Osteocyte (in vitro differentiated cells): ENCODE measurements around the gene TMEM150A. TPM values are rescaled to one million over a fixed set of nuclear protein-coding genes. Genes with fewer than 3 reads are reported as not detected.

Experiments used
- DNase-seq: peaks from one replicate; pipeline ENCODE4 v3.0.0; 2021; ENCODE audit warnings: mixed read lengths; ENCODE audit not compliant: unreplicated experiment; ENCODE audit errors: extremely low spot score
- H3K27ac Mint-ChIP-seq: one replicate; pipeline ENCODE4 v1.8.0; 2021; ENCODE audit warnings: mild to moderate bottlenecking, mixed read lengths; ENCODE audit not compliant: unreplicated experiment
- H3K27me3 Mint-ChIP-seq: one replicate; pipeline ENCODE4 v1.8.0; 2021; ENCODE audit warnings: mixed read lengths; ENCODE audit not compliant: unreplicated experiment
- H3K36me3 Mint-ChIP-seq: one replicate; pipeline ENCODE4 v1.8.0; 2021; ENCODE audit warnings: mixed read lengths; ENCODE audit not compliant: unreplicated experiment
- H3K4me1 Mint-ChIP-seq: one replicate; pipeline ENCODE4 v1.8.0; 2021; ENCODE audit warnings: mixed read lengths; ENCODE audit not compliant: unreplicated experiment
- H3K4me3 Mint-ChIP-seq: one replicate; pipeline ENCODE4 v1.8.0; 2021; ENCODE audit warnings: mild to moderate bottlenecking, moderate library complexity, mixed read lengths; ENCODE audit not compliant: unreplicated experiment
- H3K9me3 Mint-ChIP-seq: one replicate; pipeline ENCODE4 v1.8.0; 2021; ENCODE audit warnings: mixed read lengths; ENCODE audit not compliant: unreplicated experiment
- CTCF ChIP-seq: fragments of 200-600 bp; sonication (generic); IDR thresholded peaks from 2 replicates; pipeline ENCODE4 v1.5.0; 2021; ENCODE audit warnings: antibody characterized with exemption, mild to moderate bottlenecking, moderate library complexity
- long read RNA-seq: library from polyadenylated mRNA; unstranded; transcript quantifications from one replicate; pipeline ENCODE4 v2.0.0, GENCODE V29; 2021
- total RNA-seq: library from RNA; stranded (reverse); gene quantifications from 2 replicates; pipeline ENCODE4 v1.2.1, GENCODE V29; 2021

TMEM150A gene, protein sequence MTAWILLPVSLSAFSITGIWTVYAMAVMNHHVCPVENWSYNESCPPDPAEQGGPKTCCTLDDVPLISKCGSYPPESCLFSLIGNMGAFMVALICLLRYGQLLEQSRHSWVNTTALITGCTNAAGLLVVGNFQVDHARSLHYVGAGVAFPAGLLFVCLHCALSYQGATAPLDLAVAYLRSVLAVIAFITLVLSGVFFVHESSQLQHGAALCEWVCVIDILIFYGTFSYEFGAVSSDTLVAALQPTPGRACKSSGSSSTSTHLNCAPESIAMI
- total RNA-seq, result 18.2 and 20.8 TPM in 2 replicates
- long read RNA-seq, partial matches to known transcripts, result 0 of 3 reads
- long read RNA-seq, other reads (novel, unspliced or antisense), result 0 of 3 reads

DNA sequence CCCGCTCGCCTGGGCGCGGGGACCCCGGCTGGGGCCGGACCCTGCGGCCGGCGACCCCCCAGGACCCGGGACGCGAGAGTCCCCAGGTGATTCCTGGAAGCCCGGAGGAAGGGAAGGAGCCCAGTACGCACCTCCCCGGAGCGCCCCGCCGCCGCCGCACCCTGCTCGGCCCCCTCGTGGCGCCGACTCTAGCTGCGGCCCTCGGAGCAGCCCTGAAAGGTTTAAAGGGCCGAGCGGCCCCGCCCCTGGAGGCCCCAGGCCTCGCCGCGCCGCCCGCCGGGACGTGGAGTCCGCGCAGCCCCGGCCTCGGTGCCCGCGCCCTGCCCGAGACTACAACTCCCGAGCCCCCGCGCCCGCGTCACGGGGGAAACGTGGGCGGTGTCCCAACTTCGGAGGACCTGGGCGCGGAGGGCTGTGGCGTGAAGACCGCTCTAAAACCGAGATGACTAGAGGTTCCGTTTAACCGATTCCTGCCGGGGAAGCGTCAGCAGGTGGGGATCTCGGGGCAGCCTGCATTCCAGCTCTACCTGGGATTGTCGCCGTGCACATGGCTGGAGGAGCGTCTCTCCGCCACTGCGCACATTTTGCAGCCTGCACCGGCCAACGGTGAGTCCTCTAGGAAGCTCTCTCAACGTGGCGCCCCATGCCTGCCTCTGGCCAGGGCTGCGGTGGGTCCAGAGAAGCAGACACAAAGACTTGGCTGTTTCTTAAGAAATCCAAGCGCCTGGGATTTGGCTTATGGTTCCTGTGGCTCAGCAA lies at the start of gene TMEM150A:
TSS of gene TMEM150A (minus strand) at position 223 of the 759 bp plus-strand sequence. CDS start 750 bp downstream, outside the sequence.
- Mint-ChIP-seq H3K4me3 (peak within 1 kb of the TSS; percentile 84), H3K27ac (peak within 1 kb of the TSS; percentile 91), H3K36me3 (peaks cover 8% of the 10 kb centered on the region), H3K4me1 (peaks cover 42% of the 10 kb centered on the region), H3K9me3 (no peaks in the 10 kb centered on the region), H3K27me3 (no peaks in the 10 kb centered on the region)
- peak; percentile 96 for DNase-seq
- peak; percentile 46 for TF ChIP-seq CTCF

GRCh38 chr2:85652056-85652455 lies 49.6 kb upstream of the TMEM150A start:
- Mint-ChIP-seq H3K36me3 (peaks cover 43% of the 10 kb centered on the region), H3K27ac (no peak overlapping the region), H3K4me1 (peaks cover 29% of the 10 kb centered on the region), H3K9me3 (no peaks in the 10 kb centered on the region), H3K4me3 (no peak overlapping the region), H3K27me3 (no peaks in the 10 kb centered on the region)
- no peak for DNase-seq
- TF ChIP-seq CTCF, result no peak

GRCh38 chr2:85651097-85651496 lies 48.6 kb upstream of the TMEM150A start:
- Mint-ChIP-seq H3K27me3 (no peaks in the 10 kb centered on the region), H3K4me3 (no peak overlapping the region), H3K9me3 (no peaks in the 10 kb centered on the region), H3K36me3 (peaks cover 47% of the 10 kb centered on the region), H3K4me1 (peaks cover 26% of the 10 kb centered on the region), H3K27ac (no peak overlapping the region)
- no peak for DNase-seq
- TF ChIP-seq CTCF, result no peak

GRCh38 chr2:85650456-85650855 lies 48.0 kb upstream of the TMEM150A start:
- no peak for TF ChIP-seq CTCF
- Mint-ChIP-seq H3K4me1 (peaks cover 24% of the 10 kb centered on the region), H3K4me3 (no peak overlapping the region), H3K36me3 (peaks cover 51% of the 10 kb centered on the region), H3K27me3 (no peaks in the 10 kb centered on the region), H3K9me3 (no peaks in the 10 kb centered on the region), H3K27ac (no peak overlapping the region)
- no peak for DNase-seq
